Measurements from ENCODE around the gene BAX. TPM values are rescaled to one million over a fixed set of nuclear protein-coding genes. Genes with fewer than 3 reads are reported as not detected.
A peak's percentile ranks its signal among the peaks of the same experiment; 100 is the strongest.

Gene BAX
- total and polyA plus RNA-seq, 2 of the 13 experiments (the other 11 are each of a cell fraction or from before 2014, with no cell fraction given): 139 to 176 TPM

- TF ChIP-seq BATF2 (CRISPR knock-in tag; IDR thresholded peaks at IDR 0.05) (peak; percentile 21; the same call in 1 of the 2 replicates), ZNF629 (CRISPR knock-in tag; conservative IDR thresholded peaks at IDR 0.05) (0 out of 2 replicates have a peak, but pooled peaks have one; percentile 5), PRMT3 (CRISPR knock-in tag; IDR thresholded peaks at IDR 0.05; ENCODE audit: borderline replicate concordance, low read depth) (no peak), SMAD1 (CRISPR knock-in tag; IDR thresholded peaks at IDR 0.05; ENCODE audit: borderline replicate concordance, low read depth) (0 out of 2 replicates have a peak, but pooled peaks have one; percentile 55), EZH2 (conservative IDR thresholded peaks at IDR 0.05; ENCODE audit: low read depth, low read length) (no peak), HINFP (CRISPR knock-in tag; IDR thresholded peaks at IDR 0.05; ENCODE audit: low read depth) (no peak), ZNF713 (CRISPR knock-in tag; IDR thresholded peaks at IDR 0.05) (no peak), CCAR2 (optimal IDR thresholded peaks at IDR 0.05; ENCODE audit: low read depth, low read length) (no peak), NKX3-1 (CRISPR knock-in tag; IDR thresholded peaks at IDR 0.05) (peak; percentile 73; the same call in 1 of the 2 replicates), BORCS8-MEF2B (CRISPR knock-in tag; IDR thresholded peaks at IDR 0.05) (no peak; the same call in 1 of the 2 replicates), KIAA2018 (CRISPR knock-in tag; IDR thresholded peaks at IDR 0.05; ENCODE audit: borderline replicate concordance) (no peak), AGO1 (IDR thresholded peaks at IDR 0.05; ENCODE audit: low read depth, low read length, poor library complexity, severe bottlenecking) (peak; percentile 99), ZSCAN9 (CRISPR knock-in tag; IDR thresholded peaks at IDR 0.05; ENCODE audit: borderline replicate concordance) (no peak), ZNF724P (CRISPR knock-in tag; IDR thresholded peaks at IDR 0.05; ENCODE audit: borderline replicate concordance) (no peak), POGZ (CRISPR knock-in tag; IDR thresholded peaks at IDR 0.05) (no peak), KLF12 (CRISPR knock-in tag; IDR thresholded peaks at IDR 0.05; ENCODE audit: borderline replicate concordance) (no peak), KAT7 (CRISPR knock-in tag; IDR thresholded peaks at IDR 0.05; ENCODE audit: borderline replicate concordance) (no peak)
Measured at GRCh38 chr19:48967346-48968178, 12.9 kb downstream of the BAX start (continued).
